C4-2B (cell line): Measurements from ENCODE around the gene EFCAB8.

ENCODE experiments used
- ZFX ChIP-seq: fragments of 450-650 bp; IDR thresholded peaks from 2 replicates; pipeline ENCODE4 v1.6.1; 2017
- TF ChIP-seq, protein P1 (sequence below): fragments of 450-650 bp; conservative IDR thresholded peaks from 2 replicates; pipeline ENCODE4 v1.5.1; 2017; ENCODE audit warnings: mild to moderate bottlenecking

DNA sequence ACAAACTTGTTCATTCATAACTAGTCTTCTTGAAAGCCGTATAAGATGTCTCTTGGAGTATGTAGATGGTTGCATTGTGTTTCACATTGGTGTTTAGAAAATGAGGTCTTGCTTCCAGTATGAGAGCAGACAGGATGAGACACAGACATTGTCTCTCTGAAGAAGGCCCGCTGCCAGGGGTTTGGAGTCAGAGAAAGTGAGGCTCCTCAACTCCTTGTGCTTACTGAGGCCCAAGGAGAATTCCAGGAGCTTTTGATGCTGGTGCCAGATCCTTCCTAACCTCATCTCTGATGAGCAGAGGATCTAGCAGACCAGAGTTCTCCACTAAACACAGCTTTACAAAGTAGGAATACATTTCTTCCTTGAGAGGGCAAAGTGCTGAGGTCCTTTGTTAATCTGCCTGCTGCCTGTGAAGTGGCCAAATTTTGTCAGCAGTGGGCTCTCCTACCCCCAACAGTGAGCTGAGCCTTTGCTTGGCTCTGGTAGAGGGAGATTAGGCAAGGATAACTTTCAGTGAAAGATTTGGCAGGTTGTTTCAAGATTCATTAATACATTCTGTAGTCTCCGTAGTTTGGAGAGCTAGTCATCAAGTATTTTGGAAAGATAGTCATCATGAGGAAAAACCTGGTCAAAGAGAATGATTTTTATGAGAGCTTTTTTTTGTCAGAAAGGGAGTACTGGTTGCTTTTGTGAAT, 29.3 kb upstream of the EFCAB8 start:
- TF ChIP-seq, protein P1, sequence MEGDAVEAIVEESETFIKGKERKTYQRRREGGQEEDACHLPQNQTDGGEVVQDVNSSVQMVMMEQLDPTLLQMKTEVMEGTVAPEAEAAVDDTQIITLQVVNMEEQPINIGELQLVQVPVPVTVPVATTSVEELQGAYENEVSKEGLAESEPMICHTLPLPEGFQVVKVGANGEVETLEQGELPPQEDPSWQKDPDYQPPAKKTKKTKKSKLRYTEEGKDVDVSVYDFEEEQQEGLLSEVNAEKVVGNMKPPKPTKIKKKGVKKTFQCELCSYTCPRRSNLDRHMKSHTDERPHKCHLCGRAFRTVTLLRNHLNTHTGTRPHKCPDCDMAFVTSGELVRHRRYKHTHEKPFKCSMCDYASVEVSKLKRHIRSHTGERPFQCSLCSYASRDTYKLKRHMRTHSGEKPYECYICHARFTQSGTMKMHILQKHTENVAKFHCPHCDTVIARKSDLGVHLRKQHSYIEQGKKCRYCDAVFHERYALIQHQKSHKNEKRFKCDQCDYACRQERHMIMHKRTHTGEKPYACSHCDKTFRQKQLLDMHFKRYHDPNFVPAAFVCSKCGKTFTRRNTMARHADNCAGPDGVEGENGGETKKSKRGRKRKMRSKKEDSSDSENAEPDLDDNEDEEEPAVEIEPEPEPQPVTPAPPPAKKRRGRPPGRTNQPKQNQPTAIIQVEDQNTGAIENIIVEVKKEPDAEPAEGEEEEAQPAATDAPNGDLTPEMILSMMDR, result no peak
- TF ChIP-seq ZFX, result no peak
